ENCODE data around the gene CEP120. TPM values are rescaled to one million over a fixed set of nuclear protein-coding genes. Genes with fewer than 3 reads are reported as not detected.

The CEP120 gene
- total and polyA plus RNA-seq, 12 donors, result 4.2 to 36.8 (median 19.1) TPM

DNA sequence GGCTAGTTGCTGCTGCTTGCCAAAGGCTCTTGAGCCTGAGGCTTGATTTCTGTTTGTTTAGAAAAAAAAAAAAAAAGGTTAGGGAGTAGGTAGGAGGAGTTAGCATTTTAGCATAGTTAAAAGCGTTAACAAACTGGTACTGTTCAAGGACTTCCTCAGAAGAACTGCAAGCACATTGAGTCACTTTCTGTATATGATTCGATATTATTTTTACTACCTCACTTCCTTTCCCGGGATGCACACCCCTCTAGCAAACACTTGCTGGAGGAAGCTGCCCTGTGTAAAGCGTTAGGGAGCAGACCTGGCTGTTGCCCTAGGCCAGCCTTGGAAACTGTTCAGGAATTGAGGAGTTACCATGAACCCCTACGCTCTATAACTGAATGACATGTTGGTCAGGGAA lies 15.7 kb upstream of the CEP120 start:
- no peaks in the 10 kb centered on the region for H3K9me3 ChIP-seq (replicated peaks in 1 of 3)
- no peak overlapping the region for H3K4me3 ChIP-seq
- H3K4me1 ChIP-seq (replicated peaks in 1 of 2), result no peaks in the 10 kb centered on the region
- no peaks in the 10 kb centered on the region for H3K27me3 ChIP-seq
- no peaks in the 10 kb centered on the region for H3K36me3 ChIP-seq (replicated peaks in 1 of 2)
- no peak overlapping the region for H3K27ac ChIP-seq
- TF ChIP-seq, protein P1, sequence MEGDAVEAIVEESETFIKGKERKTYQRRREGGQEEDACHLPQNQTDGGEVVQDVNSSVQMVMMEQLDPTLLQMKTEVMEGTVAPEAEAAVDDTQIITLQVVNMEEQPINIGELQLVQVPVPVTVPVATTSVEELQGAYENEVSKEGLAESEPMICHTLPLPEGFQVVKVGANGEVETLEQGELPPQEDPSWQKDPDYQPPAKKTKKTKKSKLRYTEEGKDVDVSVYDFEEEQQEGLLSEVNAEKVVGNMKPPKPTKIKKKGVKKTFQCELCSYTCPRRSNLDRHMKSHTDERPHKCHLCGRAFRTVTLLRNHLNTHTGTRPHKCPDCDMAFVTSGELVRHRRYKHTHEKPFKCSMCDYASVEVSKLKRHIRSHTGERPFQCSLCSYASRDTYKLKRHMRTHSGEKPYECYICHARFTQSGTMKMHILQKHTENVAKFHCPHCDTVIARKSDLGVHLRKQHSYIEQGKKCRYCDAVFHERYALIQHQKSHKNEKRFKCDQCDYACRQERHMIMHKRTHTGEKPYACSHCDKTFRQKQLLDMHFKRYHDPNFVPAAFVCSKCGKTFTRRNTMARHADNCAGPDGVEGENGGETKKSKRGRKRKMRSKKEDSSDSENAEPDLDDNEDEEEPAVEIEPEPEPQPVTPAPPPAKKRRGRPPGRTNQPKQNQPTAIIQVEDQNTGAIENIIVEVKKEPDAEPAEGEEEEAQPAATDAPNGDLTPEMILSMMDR (IDR thresholded peaks at IDR 0.05), result no peak
- no peak for TF ChIP-seq POLR2A (IDR thresholded peaks at IDR 0.05)
- DNase-seq, result no peak
- 69 to 74% (median 71%) methylated on average over 5 of the region's 5 CpGs for WGBS, 4 donors
- intact Hi-C loops (cut with DNase I), result no loop called here

DNA sequence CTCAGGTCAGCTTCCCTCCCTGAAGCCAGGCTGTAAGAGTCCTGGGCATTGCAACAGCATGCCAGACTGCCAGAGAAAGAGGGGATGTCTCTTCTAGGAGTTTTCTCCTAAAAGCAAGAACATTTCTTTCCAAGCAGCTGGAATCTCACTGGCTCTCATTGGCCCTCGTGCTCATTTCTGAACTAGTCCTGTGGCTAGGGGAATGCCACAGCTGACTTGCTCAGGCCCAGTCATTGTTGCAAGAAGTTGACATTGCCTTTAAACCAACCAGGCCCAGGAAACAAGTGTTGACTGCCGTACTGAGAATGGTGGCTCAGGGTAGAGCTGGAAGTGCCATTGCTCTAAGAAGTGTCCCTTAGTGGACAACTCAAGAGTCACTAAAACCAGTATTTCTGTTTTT lies 15.0 kb upstream of the CEP120 start:
- Histone ChIP-seq H3K36me3 (replicated peaks in 1 of 2) (no peaks in the 10 kb centered on the region), H3K9me3 (replicated peaks in 1 of 3) (no peaks in the 10 kb centered on the region), H3K4me3 (no peak overlapping the region), H3K27ac (no peak overlapping the region), H3K27me3 (no peaks in the 10 kb centered on the region), H3K4me1 (replicated peaks in 1 of 2) (no peaks in the 10 kb centered on the region)
- TF ChIP-seq, protein P1 (IDR thresholded peaks at IDR 0.05), result no peak
- TF ChIP-seq POLR2A (IDR thresholded peaks at IDR 0.05), result no peak
- intact Hi-C loops (cut with DNase I), result no loop called here
- 67 to 80% (median 74%) methylated on average over 1 to 2 of the region's 2 CpGs for WGBS, 4 donors
- DNase-seq, result no peak

DNA sequence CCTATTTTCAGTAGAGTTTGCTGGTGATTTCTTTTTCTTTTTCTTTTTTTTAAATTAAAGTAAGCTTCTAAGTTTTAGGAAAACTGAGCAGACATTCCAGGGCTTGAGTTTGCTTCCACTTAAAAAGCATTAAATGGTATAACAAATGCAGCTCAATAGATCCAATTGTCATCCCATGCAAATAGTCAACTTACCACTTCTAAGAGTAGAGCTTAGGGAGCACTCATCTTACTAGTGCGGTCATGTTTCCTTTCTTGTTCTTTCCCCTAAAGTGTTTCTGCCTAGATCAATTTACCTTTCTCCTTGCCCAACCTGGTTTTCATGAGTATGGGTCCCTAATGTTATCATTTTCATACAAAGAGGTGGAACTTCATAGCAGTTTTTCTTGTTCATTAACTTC lies 13.0 kb upstream of the CEP120 start:
- 93 to 100% (median 97%) methylated on average over 1 of the region's 1 CpG for WGBS, 4 donors
- Histone ChIP-seq H3K4me1 (replicated peaks in 1 of 2) (no peaks in the 10 kb centered on the region), H3K9me3 (replicated peaks in 1 of 3) (no peaks in the 10 kb centered on the region), H3K4me3 (no peak overlapping the region), H3K27ac (no peak overlapping the region), H3K36me3 (replicated peaks in 1 of 2) (no peaks in the 10 kb centered on the region), H3K27me3 (no peaks in the 10 kb centered on the region)
- DNase-seq, result no peak
- intact Hi-C loops (cut with DNase I), result no loop called here
- TF ChIP-seq, protein P1 (IDR thresholded peaks at IDR 0.05), result no peak

DNA sequence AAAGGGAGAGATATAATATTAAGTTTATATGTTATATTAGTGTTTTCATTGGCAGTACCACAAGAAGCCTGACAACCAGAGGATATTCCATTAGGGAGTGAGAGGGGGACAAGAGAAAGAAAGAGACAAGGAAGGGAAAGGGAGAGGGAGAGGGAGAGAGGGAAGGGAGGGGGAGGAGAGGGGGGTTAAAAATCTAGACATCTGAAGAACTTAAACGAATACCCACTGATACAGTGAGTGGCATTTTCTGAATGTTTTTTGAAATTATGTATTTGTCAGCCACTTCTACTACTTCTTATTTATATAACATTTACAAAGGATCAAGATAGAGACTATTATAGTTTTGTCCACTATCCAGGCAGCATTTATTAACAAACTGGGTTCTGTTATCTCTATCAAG lies 11.6 kb upstream of the CEP120 start:
- TF ChIP-seq, protein P1 (IDR thresholded peaks at IDR 0.05), result no peak
- no peak for TF ChIP-seq POLR2A (IDR thresholded peaks at IDR 0.05)
- no peak overlapping the region for H3K27ac ChIP-seq
- intact Hi-C loops (cut with DNase I), result no loop called here
- no peaks in the 10 kb centered on the region for H3K36me3 ChIP-seq (replicated peaks in 1 of 2)
- no peaks in the 10 kb centered on the region for H3K9me3 ChIP-seq (replicated peaks in 1 of 3)
- 72 to 95% (median 91%) methylated on average over 1 of the region's 1 CpG for WGBS, 4 donors
- no peaks in the 10 kb centered on the region for H3K27me3 ChIP-seq
- no peak for DNase-seq
- H3K4me1 ChIP-seq (replicated peaks in 1 of 2), result no peaks in the 10 kb centered on the region
- no peak overlapping the region for H3K4me3 ChIP-seq

Data from adrenal gland (tissue), 12 donors.